ENCODE data around the gene FIGNL1.

Gene FIGNL1

DNA sequence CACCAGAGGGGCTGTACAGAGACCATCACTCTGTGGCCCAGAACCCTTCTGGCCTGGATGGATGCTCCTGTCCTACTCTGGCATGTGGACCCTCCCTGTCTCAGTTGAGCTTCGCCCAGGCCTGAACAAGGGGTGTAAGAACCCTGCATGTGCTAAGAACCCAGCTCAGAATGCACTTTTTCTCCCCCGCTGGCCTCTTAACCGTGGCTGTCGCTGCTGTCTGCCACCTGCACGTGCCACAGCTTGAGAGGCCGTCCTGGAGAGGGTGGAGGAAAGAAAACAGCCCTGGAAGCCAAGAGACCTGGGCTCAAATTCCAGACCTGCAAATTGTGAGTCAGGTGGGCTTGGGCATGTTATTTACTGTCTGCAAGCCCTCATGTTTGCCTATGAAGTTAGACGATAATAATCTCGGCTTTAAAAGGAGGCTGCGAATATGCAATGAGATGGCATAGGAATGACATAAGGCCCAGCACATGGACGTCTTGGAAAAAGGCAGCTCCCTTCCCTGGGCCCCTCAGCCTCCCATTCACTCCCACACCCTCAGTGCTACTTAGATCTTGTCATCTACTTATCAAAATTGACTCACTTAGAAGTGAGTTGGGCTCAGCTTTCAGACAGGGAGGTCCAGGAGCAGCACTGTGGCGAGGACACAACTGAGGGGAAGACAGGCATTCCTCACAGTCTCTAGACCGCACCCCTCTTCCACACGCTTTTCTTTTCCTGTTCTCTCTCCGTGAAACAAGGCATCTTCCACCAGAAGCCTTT is 31.4 kb downstream of the FIGNL1 start:
- Histone ChIP-seq H3K9me3 (no peaks in the 10 kb centered on the region), H3K27me3 (no peaks in the 10 kb centered on the region), H3K4me3 (ENCODE audit: low read depth, low read length) (no peak overlapping the region), H3K36me3 (no peaks in the 10 kb centered on the region), H3K4me1 (no peaks in the 10 kb centered on the region)
- TF ChIP-seq, protein P1, sequence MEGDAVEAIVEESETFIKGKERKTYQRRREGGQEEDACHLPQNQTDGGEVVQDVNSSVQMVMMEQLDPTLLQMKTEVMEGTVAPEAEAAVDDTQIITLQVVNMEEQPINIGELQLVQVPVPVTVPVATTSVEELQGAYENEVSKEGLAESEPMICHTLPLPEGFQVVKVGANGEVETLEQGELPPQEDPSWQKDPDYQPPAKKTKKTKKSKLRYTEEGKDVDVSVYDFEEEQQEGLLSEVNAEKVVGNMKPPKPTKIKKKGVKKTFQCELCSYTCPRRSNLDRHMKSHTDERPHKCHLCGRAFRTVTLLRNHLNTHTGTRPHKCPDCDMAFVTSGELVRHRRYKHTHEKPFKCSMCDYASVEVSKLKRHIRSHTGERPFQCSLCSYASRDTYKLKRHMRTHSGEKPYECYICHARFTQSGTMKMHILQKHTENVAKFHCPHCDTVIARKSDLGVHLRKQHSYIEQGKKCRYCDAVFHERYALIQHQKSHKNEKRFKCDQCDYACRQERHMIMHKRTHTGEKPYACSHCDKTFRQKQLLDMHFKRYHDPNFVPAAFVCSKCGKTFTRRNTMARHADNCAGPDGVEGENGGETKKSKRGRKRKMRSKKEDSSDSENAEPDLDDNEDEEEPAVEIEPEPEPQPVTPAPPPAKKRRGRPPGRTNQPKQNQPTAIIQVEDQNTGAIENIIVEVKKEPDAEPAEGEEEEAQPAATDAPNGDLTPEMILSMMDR (IDR thresholded peaks at IDR 0.05; ENCODE audit: low read depth, low read length) = no peak
- no peak for DNase-seq

- Histone ChIP-seq H3K4me3 (ENCODE audit: low read depth, low read length) (no peak overlapping the region), H3K27me3 (no peaks in the 10 kb centered on the region), H3K9me3 (no peaks in the 10 kb centered on the region), H3K36me3 (no peaks in the 10 kb centered on the region), H3K4me1 (no peaks in the 10 kb centered on the region)
- TF ChIP-seq, protein P1 (IDR thresholded peaks at IDR 0.05; ENCODE audit: low read depth, low read length) = peak; percentile 97
- peak; percentile 78 for DNase-seq
Observed at GRCh38 chr7:50418086-50418515, 32.0 kb downstream of the FIGNL1 start.

DNA sequence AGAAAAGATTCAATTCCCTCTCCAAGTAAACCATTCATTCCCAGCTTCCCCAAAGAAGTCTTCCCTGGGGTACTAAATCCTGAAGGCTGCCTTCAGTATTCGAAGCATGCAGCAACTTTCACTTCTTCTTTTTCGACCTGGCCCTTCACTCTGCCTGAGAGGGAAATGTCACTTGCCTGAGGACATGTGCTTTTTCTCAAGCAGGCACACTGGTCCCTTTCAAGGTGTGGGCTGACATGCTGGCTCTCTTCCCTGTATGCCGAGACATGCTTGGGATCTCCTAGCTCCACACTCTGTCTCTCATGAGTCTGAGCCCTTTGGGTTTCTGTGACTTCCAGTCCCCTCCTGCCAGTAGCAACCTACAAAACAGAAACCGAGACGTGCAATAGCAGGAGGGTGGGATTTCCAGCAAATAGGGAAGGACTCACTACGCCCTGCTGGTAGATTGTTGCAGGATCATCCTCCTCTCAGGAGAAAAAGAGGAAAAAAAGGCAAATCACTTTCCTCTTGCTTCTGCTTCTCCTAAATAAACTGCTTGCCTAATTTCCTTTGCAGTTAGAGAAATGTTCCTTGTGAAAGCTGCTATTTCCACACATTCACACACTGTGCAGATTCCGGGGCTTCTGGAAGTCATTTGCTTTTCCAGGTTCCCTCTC is 33.5 kb downstream of the FIGNL1 start:
- Histone ChIP-seq H3K4me1 (no peaks in the 10 kb centered on the region), H3K36me3 (no peaks in the 10 kb centered on the region), H3K27me3 (no peaks in the 10 kb centered on the region), H3K4me3 (ENCODE audit: low read depth, low read length) (no peak overlapping the region), H3K9me3 (no peaks in the 10 kb centered on the region)
- DNase-seq = no peak
- TF ChIP-seq, protein P1 (IDR thresholded peaks at IDR 0.05; ENCODE audit: low read depth, low read length) = no peak

DNA sequence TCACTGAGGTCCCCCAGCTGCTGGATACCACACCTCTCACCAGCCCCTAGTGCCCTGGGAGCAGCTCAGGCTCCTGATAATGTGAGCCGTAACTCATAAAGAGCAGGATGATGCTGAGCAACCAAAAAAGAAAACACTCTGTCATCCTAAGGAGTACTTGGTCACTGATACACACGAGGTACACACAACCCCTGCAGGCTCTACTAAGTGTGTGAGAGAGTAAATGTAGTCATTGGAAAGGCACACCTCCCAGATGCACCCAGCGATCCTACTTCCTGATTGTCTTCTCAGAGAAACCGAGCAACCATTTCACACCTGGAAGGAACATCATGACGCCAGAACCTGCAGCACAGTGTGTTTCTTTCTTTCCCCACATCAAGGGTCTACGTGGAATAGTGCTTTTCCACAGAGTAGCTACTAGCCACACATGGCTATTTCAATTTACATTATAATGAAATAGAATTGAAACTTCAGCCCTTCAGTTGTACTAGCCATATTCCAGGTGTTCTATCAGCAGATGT is 34.2 kb downstream of the FIGNL1 start:
- Histone ChIP-seq H3K9me3 (no peaks in the 10 kb centered on the region), H3K4me3 (ENCODE audit: low read depth, low read length) (no peak overlapping the region), H3K4me1 (no peaks in the 10 kb centered on the region), H3K27me3 (no peaks in the 10 kb centered on the region), H3K36me3 (no peaks in the 10 kb centered on the region)
- TF ChIP-seq, protein P1 (IDR thresholded peaks at IDR 0.05; ENCODE audit: low read depth, low read length) = no peak
- DNase-seq = no peak

GRCh38 chr7:50413561-50413960 is 36.6 kb downstream of the FIGNL1 start:
- H3K4me1 ChIP-seq = no peaks in the 10 kb centered on the region
- H3K9me3 ChIP-seq = no peaks in the 10 kb centered on the region
- H3K36me3 ChIP-seq = no peaks in the 10 kb centered on the region
- TF ChIP-seq, protein P1 (IDR thresholded peaks at IDR 0.05; ENCODE audit: low read depth, low read length) = no peak
- no peak overlapping the region for H3K4me3 ChIP-seq (ENCODE audit: low read depth, low read length)
- DNase-seq = no peak
- H3K27me3 ChIP-seq = no peaks in the 10 kb centered on the region

- H3K9me3 ChIP-seq = no peaks in the 10 kb centered on the region
- no peaks in the 10 kb centered on the region for H3K27me3 ChIP-seq
- DNase-seq = no peak
- no peaks in the 10 kb centered on the region for H3K4me1 ChIP-seq
- TF ChIP-seq, protein P1 (IDR thresholded peaks at IDR 0.05; ENCODE audit: low read depth, low read length) = no peak
- H3K36me3 ChIP-seq = no peaks in the 10 kb centered on the region
- no peak overlapping the region for H3K4me3 ChIP-seq (ENCODE audit: low read depth, low read length)
Observed at GRCh38 chr7:50412973-50413372, 37.2 kb downstream of the FIGNL1 start.

Data from BE2C (cell line).